Measurements from ENCODE around the gene C2orf68.

Gene C2orf68

GRCh38 chr2:85601771-85602475, 9.9 kb downstream of the C2orf68 start:
- no peak for TF ChIP-seq ZFX (IDR thresholded peaks at IDR 0.05; ENCODE audit: borderline replicate concordance)
- no peak for TF ChIP-seq CTCF (IDR thresholded peaks at IDR 0.05)
- H3K27ac ChIP-seq, result peak overlapping the region; percentile 80

GRCh38 chr2:85600951-85601770, 10.7 kb downstream of the C2orf68 start:
- H3K27ac ChIP-seq, result peak overlapping the region; percentile 80; the same call in 1 of the 2 replicates
- TF ChIP-seq ZFX (IDR thresholded peaks at IDR 0.05; ENCODE audit: borderline replicate concordance), result no peak
- no peak for TF ChIP-seq CTCF (IDR thresholded peaks at IDR 0.05)

- TF ChIP-seq CTCF (IDR thresholded peaks at IDR 0.05) (no peak), ZFX (IDR thresholded peaks at IDR 0.05; ENCODE audit: borderline replicate concordance) (no peak)
- H3K27ac ChIP-seq, result no peak overlapping the region
Measured at GRCh38 chr2:85600235-85600575, 11.7 kb downstream of the C2orf68 start.

- H3K27ac ChIP-seq, result no peak overlapping the region
- no peak for TF ChIP-seq CTCF (IDR thresholded peaks at IDR 0.05)
- no peak for TF ChIP-seq ZFX (IDR thresholded peaks at IDR 0.05; ENCODE audit: borderline replicate concordance)
Measured at GRCh38 chr2:85599468-85600234, 12.2 kb downstream of the C2orf68 start.

GRCh38 chr2:85598594-85599340, 13.1 kb downstream of the C2orf68 start:
- TF ChIP-seq ZFX (IDR thresholded peaks at IDR 0.05; ENCODE audit: borderline replicate concordance) (no peak), CTCF (IDR thresholded peaks at IDR 0.05) (no peak)
- no peak overlapping the region for H3K27ac ChIP-seq

- TF ChIP-seq ZFX (IDR thresholded peaks at IDR 0.05; ENCODE audit: borderline replicate concordance) (no peak), CTCF (IDR thresholded peaks at IDR 0.05) (no peak)
- H3K27ac ChIP-seq, result no peak overlapping the region
Measured at GRCh38 chr2:85597241-85597640, 14.6 kb downstream of the C2orf68 start.

Data from 22Rv1 (cell line).